DMS53 treated with DMSO at 0.1 percent for 48 hours (cell line): ENCODE measurements around the gene DDX51.

Source experiments
- DNase-seq: peaks from one replicate; lab custom pipeline; 2025; ENCODE audit not compliant: unreplicated experiment; lab: John Stamatoyannopoulos, UW

DDX51 gene

GRCh38 chr12:132179431-132180362 is 35.6 kb upstream of the DDX51 start:
- DNase-seq, result no peak

GRCh38 chr12:132178801-132179401 is 34.8 kb upstream of the DDX51 start:
- DNase-seq, result peak; percentile 57

GRCh38 chr12:132178316-132178715 is 34.2 kb upstream of the DDX51 start:
- no peak for DNase-seq

GRCh38 chr12:132176920-132177551 is 32.9 kb upstream of the DDX51 start:
- no peak for DNase-seq

GRCh38 chr12:132176385-132176919 is 32.3 kb upstream of the DDX51 start:
- no peak for DNase-seq

GRCh38 chr12:132175496-132176384 is 31.6 kb upstream of the DDX51 start:
- DNase-seq, result no peak

GRCh38 chr12:132174839-132175490 is 30.8 kb upstream of the DDX51 start:
- DNase-seq, result no peak

- no peak for DNase-seq
Observed at GRCh38 chr12:132174015-132174838, 30.1 kb upstream of the DDX51 start.

GRCh38 chr12:132173135-132174014 is 29.3 kb upstream of the DDX51 start:
- no peak for DNase-seq

- DNase-seq, result no peak
Observed at GRCh38 chr12:132172619-132173018, 28.5 kb upstream of the DDX51 start.

- DNase-seq, result no peak
Observed at GRCh38 chr12:132171968-132172521, 27.9 kb upstream of the DDX51 start.

GRCh38 chr12:132171293-132171967 is 27.3 kb upstream of the DDX51 start:
- DNase-seq, result no peak

- DNase-seq, result no peak
Observed at GRCh38 chr12:132170637-132171292, 26.6 kb upstream of the DDX51 start.

- DNase-seq, result no peak
Observed at GRCh38 chr12:132170094-132170636, 26.0 kb upstream of the DDX51 start.

- DNase-seq, result no peak
Observed at GRCh38 chr12:132169376-132169775, 25.3 kb upstream of the DDX51 start.

GRCh38 chr12:132168311-132169031 is 24.4 kb upstream of the DDX51 start:
- no peak for DNase-seq
